ENCODE measurements around the gene PREX1. TPM values are rescaled to one million over a fixed set of nuclear protein-coding genes. Genes with fewer than 3 reads are reported as not detected.
"Not testable (repeated sequence)": the region's sequence is repeated elsewhere in the genome, so short reads cannot be mapped to it uniquely, and the experiment has no call there.

Gene PREX1
- total RNA-seq, 2 experiments from 2014 or later: 36.5 to 39.2 TPM

- Mint-ChIP-seq H3K4me1 (peaks cover 76% of the 10 kb centered on the region), H3K4me3 (peak overlapping the region; percentile 15), H3K9me3 (ENCODE audit: low read depth) (no peaks in the 10 kb centered on the region), H3K27ac (peak overlapping the region; percentile 82), H3K27me3 (no peaks in the 10 kb centered on the region), H3K36me3 (ENCODE audit: low read depth) (peaks cover 7% of the 10 kb centered on the region)
- ATAC-seq (no peak), DNase-seq (no peak)
- CTCF ChIA-PET: interaction anchor here (0.7 kb wide), 1 partner anchor 160 kb away, joined by 4 read pairs; no protein-coding TSS in a partner anchor
- POLR2A ChIA-PET: interaction anchor here (0.6 kb wide), 1 partner anchor 29 kb away, joined by 3 read pairs; no protein-coding TSS in a partner anchor
- intact Hi-C loops (cut with DNase I, micrococcal nuclease): no loop called here
These were observed 10.3 kb downstream of the PREX1 start for GRCh38 chr20:48817367-48818030.

GRCh38 chr20:48816282-48817205 lies 11.3 kb downstream of the PREX1 start:
- intact Hi-C loops (cut with DNase I, micrococcal nuclease): no loop called here
- DNase-seq (no peak), ATAC-seq (no peak)
- H3K36me3 Mint-ChIP-seq (ENCODE audit: low read depth): peaks cover 8% of the 10 kb centered on the region
- H3K27me3 Mint-ChIP-seq: no peaks in the 10 kb centered on the region
- no peak overlapping the region for H3K4me3 Mint-ChIP-seq
- CTCF ChIA-PET: no interaction called here
- peak overlapping the region; percentile 82 for H3K27ac Mint-ChIP-seq
- peaks cover 70% of the 10 kb centered on the region for H3K4me1 Mint-ChIP-seq
- POLR2A ChIA-PET: no interaction called here
- H3K9me3 Mint-ChIP-seq (ENCODE audit: low read depth): no peaks in the 10 kb centered on the region

DNA sequence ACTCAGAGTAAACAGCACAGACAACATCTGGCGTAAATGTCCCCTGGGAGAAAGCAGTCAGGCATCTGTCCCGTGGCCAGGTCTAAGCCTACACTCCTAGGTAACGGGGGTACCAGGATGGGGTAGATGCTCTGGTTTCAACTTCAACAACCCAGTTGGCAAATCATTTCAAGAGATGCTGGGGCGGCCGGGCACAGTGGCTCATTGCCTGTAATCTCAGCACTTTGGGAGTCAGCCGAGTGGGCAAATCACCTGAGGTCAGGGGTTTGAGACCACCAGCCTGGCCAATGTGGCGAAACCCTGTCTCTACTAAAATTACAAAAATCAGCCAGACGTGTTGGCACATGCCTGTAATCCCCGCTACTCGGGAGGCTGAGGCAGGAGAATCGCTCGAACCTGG lies 12.3 kb downstream of the PREX1 start:
- ATAC-seq: no peak
- intact Hi-C loops (cut with DNase I, micrococcal nuclease): no loop called here
- ChIA-PET POLR2A (no interaction called here), CTCF (no interaction called here)
- Mint-ChIP-seq H3K27ac (peak overlapping the region; percentile 9), H3K9me3 (ENCODE audit: low read depth) (no peaks in the 10 kb centered on the region), H3K27me3 (no peaks in the 10 kb centered on the region), H3K36me3 (ENCODE audit: low read depth) (peaks cover 9% of the 10 kb centered on the region), H3K4me1 (peaks cover 64% of the 10 kb centered on the region), H3K4me3 (no peak overlapping the region)
- DNase-seq: no peak

- Mint-ChIP-seq H3K9me3 (ENCODE audit: low read depth) (no peaks in the 10 kb centered on the region), H3K4me1 (peaks cover 55% of the 10 kb centered on the region), H3K27me3 (no peaks in the 10 kb centered on the region), H3K4me3 (no peak overlapping the region), H3K36me3 (ENCODE audit: low read depth) (peaks cover 5% of the 10 kb centered on the region), H3K27ac (peak overlapping the region; percentile 9)
- ATAC-seq (no peak), DNase-seq (no peak)
- intact Hi-C loops (cut with DNase I, micrococcal nuclease): no loop called here
- POLR2A ChIA-PET: no interaction called here
- CTCF ChIA-PET: interaction anchor here (0.7 kb wide), 1 partner anchor 41 kb away, joined by 3 read pairs; no protein-coding TSS in a partner anchor
These were observed 13.2 kb downstream of the PREX1 start for GRCh38 chr20:48814633-48815032.

GRCh38 chr20:48813930-48814546 lies 13.8 kb downstream of the PREX1 start:
- no peaks in the 10 kb centered on the region for H3K9me3 Mint-ChIP-seq (ENCODE audit: low read depth)
- intact Hi-C loops (cut with DNase I, micrococcal nuclease): no loop called here
- CTCF ChIA-PET: interaction anchor here (0.7 kb wide), 2 partner anchors 41 to 398 kb away, joined by 3 read pairs; no protein-coding TSS in a partner anchor
- POLR2A ChIA-PET: no interaction called here
- H3K4me3 Mint-ChIP-seq: no peak overlapping the region
- H3K36me3 Mint-ChIP-seq (ENCODE audit: low read depth): peaks cover 2% of the 10 kb centered on the region
- H3K27ac Mint-ChIP-seq: no peak overlapping the region
- no peak for ATAC-seq
- peaks cover 51% of the 10 kb centered on the region for H3K4me1 Mint-ChIP-seq
- no peak for DNase-seq
- no peaks in the 10 kb centered on the region for H3K27me3 Mint-ChIP-seq

GRCh38 chr20:48813446-48813747 lies 14.4 kb downstream of the PREX1 start:
- no peak overlapping the region for H3K27ac Mint-ChIP-seq
- DNase-seq (no peak), ATAC-seq (no peak)
- H3K27me3 Mint-ChIP-seq: no peaks in the 10 kb centered on the region
- ChIA-PET CTCF (interaction anchor here (0.7 kb wide), 1 partner anchor 397 kb away, joined by 3 read pairs; no protein-coding TSS in a partner anchor), POLR2A (no interaction called here)
- H3K36me3 Mint-ChIP-seq (ENCODE audit: low read depth): peaks cover 7% of the 10 kb centered on the region
- intact Hi-C loops (cut with DNase I, micrococcal nuclease): no loop called here
- H3K9me3 Mint-ChIP-seq (ENCODE audit: low read depth): no peaks in the 10 kb centered on the region
- H3K4me1 Mint-ChIP-seq: peaks cover 51% of the 10 kb centered on the region
- H3K4me3 Mint-ChIP-seq: no peak overlapping the region

DNA sequence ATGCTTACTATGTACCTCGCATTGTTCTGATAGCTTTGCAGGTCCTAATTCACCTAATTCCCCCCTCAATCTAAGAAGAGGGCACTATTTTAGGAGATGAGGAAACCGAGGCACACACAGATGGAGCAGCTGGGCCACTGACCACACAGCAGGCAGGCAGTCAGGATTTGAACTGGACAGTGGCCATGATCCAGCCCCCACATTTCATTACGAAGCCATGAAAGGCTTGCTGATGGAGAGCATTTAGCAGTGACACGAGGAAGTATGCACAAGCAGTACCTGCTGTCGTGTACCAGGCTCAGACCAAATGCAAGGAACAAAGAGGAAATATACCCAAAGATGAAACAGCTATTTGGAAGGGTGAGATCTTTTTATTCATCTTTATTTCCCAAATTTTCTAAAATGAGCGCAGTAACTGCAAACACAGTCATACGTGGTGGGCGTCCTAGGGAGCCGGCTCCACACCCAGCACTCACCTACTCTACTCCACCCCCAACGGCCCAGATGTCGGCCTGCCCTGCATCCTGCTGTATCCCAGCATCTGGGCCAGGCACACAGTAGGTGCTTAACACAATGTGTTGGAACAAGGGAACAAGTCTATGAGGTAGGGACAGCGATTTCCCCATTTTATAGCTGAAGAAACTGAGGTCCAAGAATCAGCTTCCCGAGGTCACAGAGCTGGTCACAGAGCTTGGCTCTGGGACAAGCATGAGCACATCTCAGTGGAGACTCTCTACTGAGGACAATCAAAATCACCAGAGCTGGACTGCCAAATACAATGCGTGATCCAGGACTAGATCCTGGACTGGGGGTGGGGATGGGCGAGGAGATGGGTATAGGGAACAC lies 15.0 kb downstream of the PREX1 start:
- ChIA-PET POLR2A (no interaction called here), CTCF (interaction anchor here (0.6 to 0.9 kb wide), 2 partner anchors 19 to 24 kb away, joined by 3 read pairs; no protein-coding TSS in a partner anchor)
- Mint-ChIP-seq H3K27ac (no peak overlapping the region), H3K9me3 (ENCODE audit: low read depth) (no peaks in the 10 kb centered on the region), H3K4me3 (no peak overlapping the region), H3K4me1 (peaks cover 46% of the 10 kb centered on the region), H3K27me3 (no peaks in the 10 kb centered on the region), H3K36me3 (ENCODE audit: low read depth) (peaks cover 8% of the 10 kb centered on the region)
- DNase-seq (no peak), ATAC-seq (no peak)
- intact Hi-C loops (cut with DNase I, micrococcal nuclease): no loop called here

- CTCF ChIA-PET: interaction anchor here (0.6 to 0.9 kb wide), 2 partner anchors 18 to 23 kb away, joined by 3 read pairs; no protein-coding TSS in a partner anchor
- H3K27me3 Mint-ChIP-seq; POLR2A ChIA-PET; H3K9me3 Mint-ChIP-seq (ENCODE audit: low read depth); H3K27ac Mint-ChIP-seq; DNase-seq; ATAC-seq; intact Hi-C loops (cut with DNase I, micrococcal nuclease); H3K4me3 Mint-ChIP-seq: not testable (repeated sequence)
- H3K36me3 Mint-ChIP-seq (ENCODE audit: low read depth): peaks cover 10% of the 10 kb centered on the region
- H3K4me1 Mint-ChIP-seq: peaks cover 39% of the 10 kb centered on the region
These were observed 15.7 kb downstream of the PREX1 start for GRCh38 chr20:48812114-48812513.

- peaks cover 19% of the 10 kb centered on the region for H3K4me1 Mint-ChIP-seq
- DNase-seq (no peak), ATAC-seq (no peak)
- ChIA-PET CTCF (interaction anchor here (0.5 kb wide), 1 partner anchor 95 kb away, joined by 3 read pairs; no protein-coding TSS in a partner anchor), POLR2A (no interaction called here)
- no peaks in the 10 kb centered on the region for H3K27me3 Mint-ChIP-seq
- peaks cover 19% of the 10 kb centered on the region for H3K36me3 Mint-ChIP-seq (ENCODE audit: low read depth)
- no peak overlapping the region for H3K4me3 Mint-ChIP-seq
- H3K27ac Mint-ChIP-seq: no peak overlapping the region
- intact Hi-C loops (cut with DNase I, micrococcal nuclease): no loop called here
- peaks cover 8% of the 10 kb centered on the region for H3K9me3 Mint-ChIP-seq (ENCODE audit: low read depth)
These were observed 18.1 kb downstream of the PREX1 start for GRCh38 chr20:48809673-48810072.

GRCh38 chr20:48808382-48809034 lies 19.3 kb downstream of the PREX1 start:
- Mint-ChIP-seq H3K9me3 (ENCODE audit: low read depth) (peaks cover 8% of the 10 kb centered on the region), H3K36me3 (ENCODE audit: low read depth) (peaks cover 27% of the 10 kb centered on the region), H3K27me3 (no peaks in the 10 kb centered on the region), H3K4me3 (no peak overlapping the region), H3K4me1 (peaks cover 27% of the 10 kb centered on the region), H3K27ac (no peak overlapping the region)
- intact Hi-C loops (cut with DNase I, micrococcal nuclease): no loop called here
- CTCF ChIA-PET: no interaction called here
- POLR2A ChIA-PET: no interaction called here
- DNase-seq (no peak), ATAC-seq (no peak)
